Subcutaneous adipose tissue (tissue), 4 donors: ENCODE data around the gene ESD. TPM values are rescaled to one million over a fixed set of nuclear protein-coding genes. Genes with fewer than 3 reads are reported as not detected.

Source experiments
- total RNA-seq, 4 donors: library from RNA; depleted of rRNA; stranded (reverse); fragments of >200 nt; gene quantifications; one replicate each; pipeline ENCODE4 v1.1.0, GENCODE V29; 2016
- TF ChIP-seq, protein P1 (sequence below): fragments of 450-650 bp; IDR thresholded peaks from one replicate; pipeline ENCODE4 v1.5.1; 2016; ENCODE audit warnings: low read depth, mild to moderate bottlenecking, control low read depth, antibody characterized with exemption, moderate library complexity

Gene ESD
- total RNA-seq, 4 donors from 2014 or later, result 105 to 187 (median 146) TPM

DNA sequence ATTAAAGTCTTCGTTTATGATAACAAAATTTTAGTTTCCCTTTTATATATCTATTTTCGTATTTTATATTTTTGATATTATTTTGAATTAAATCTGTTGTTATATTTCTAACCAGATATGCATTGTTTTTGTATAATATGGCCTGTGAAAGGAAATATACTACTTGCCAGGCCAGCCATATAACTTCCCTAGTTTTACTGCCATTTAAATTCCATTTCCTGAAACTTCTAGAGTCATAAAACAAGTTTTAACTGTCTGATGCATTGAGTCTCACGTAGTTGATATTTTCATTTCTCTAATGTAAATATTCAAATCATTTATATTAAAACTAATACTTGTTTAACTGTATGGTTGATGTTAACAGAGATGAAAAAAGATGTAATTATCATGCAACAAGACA lies 13.5 kb downstream of the ESD start:
- TF ChIP-seq, protein P1, sequence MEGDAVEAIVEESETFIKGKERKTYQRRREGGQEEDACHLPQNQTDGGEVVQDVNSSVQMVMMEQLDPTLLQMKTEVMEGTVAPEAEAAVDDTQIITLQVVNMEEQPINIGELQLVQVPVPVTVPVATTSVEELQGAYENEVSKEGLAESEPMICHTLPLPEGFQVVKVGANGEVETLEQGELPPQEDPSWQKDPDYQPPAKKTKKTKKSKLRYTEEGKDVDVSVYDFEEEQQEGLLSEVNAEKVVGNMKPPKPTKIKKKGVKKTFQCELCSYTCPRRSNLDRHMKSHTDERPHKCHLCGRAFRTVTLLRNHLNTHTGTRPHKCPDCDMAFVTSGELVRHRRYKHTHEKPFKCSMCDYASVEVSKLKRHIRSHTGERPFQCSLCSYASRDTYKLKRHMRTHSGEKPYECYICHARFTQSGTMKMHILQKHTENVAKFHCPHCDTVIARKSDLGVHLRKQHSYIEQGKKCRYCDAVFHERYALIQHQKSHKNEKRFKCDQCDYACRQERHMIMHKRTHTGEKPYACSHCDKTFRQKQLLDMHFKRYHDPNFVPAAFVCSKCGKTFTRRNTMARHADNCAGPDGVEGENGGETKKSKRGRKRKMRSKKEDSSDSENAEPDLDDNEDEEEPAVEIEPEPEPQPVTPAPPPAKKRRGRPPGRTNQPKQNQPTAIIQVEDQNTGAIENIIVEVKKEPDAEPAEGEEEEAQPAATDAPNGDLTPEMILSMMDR, result no peak

DNA sequence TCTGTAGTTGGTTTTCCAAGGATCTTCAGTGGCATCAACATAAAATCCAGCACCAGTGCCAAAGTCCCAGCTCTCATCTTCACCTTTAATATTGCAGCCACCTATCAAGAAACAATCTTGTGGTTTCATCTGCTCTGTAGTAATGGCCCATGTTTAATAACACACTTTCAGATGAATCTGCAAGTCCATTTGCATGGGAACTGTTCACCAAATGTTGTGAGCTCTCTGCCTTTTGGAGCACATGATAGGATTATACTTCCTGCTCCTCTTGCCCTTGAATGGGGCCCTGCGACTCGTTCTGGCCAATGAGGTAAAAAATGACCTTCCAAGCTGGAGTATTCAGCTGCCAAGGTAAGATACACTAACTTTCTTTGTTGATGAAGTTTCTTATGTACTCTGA lies 14.3 kb downstream of the ESD start:
- TF ChIP-seq, protein P1, result no peak

DNA sequence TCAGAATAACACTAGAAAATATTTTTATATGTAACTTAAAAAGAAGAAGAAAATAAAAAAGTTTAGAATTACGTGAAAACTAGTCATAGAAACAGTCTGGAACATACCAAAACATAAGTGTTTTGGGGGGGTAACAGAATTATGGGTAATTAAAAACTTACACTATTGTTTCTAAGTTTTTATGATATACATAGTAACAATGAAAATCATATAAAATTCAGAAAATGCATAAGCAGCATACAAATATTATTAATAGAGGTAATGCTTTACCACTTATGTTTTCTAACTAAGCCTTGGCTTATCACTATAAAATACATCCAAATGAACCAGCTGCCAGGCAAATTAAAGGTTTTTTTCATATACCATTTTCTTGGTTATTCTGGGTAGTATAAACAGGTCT lies 14.9 kb downstream of the ESD start:
- TF ChIP-seq, protein P1, result no peak

DNA sequence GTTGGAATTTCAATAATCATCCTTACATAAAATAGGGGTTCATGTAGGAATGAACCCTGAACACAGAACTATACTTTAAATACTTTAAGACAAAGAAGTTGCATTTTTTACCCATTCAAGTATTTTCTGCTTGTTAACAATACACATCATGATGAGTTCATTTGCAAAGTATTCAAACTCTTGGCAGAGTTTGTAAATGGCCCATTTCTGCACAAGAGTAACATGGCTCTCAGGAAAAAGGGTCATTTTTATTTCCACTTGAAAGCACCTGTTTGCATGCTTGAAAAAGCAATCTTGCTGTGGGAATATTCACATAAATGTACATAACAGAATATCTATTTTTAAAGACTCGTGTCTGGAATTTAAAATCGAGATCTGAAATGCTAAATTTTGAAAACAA lies 18.1 kb downstream of the ESD start:
- TF ChIP-seq, protein P1, result no peak

DNA sequence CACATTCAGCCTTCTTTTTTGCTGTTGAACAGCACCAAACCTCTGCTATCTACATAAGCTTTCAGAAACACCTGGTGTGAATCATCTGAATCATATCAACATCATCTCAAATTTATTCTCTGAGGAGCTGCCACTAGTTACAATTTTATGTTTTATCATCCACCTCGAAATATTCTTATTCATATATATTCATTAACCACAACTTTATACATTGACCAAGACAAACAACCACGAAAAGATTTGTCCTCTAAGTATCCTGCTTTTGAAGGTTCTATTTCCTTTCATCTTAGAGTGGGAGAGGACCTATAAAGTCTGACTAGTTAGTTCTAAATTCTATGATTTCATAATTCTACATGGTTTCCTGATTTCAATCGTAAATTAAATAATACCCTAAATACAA lies 18.9 kb downstream of the ESD start:
- TF ChIP-seq, protein P1, result no peak

DNA sequence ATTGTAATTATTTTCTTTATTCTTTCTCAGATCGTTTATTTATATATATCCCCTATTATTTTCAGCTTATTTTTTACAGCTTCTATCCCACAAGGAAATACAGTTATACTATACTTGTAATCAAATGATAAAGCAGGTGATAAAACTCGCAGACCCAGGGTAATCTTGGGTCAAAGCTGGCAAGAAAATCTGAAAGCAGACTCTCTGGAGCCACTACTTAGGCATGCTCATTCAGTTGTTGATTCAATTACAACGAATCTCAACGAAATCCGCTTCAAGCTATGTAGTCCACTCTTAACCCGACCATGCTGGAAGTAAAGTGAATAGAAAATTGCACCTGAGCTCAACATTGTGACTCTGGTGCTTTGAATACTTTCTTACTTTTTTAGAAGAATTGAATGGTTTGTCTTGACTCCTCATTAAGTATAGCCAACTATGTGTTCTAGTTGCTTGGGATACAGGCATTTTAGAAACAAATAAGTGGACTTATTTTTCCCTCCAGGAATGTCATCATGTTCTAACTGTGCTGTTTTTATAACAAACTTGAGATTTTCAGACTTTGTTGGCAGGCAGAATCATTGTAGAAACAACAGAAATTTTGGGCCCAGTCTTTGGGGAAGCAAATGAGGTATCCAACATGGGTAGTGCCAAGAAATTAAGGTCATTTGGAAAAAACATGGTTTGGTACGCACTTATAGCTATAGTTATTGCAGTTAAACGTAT lies 21.4 kb downstream of the ESD start:
- TF ChIP-seq, protein P1, result no peak

DNA sequence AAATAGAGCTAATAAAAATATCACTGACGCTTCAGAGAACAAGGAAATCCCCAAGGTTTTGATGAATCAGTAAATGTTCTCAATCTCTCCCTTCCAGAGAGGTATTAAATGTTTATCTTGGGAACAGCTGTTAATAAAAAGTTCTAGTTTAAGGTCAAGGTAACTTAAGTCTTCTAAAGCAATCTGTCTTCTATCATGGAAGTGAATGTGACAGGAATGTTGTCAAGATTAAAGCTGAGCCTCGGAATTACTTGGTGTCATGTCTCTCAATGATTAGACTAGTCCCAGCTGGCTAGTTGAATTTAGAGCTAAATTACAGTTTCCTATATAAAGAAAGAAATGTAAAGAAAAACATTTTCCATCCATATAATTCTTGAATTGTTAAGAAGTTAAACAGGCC lies 23.4 kb downstream of the ESD start:
- TF ChIP-seq, protein P1, result no peak
